GM18499 (cell line): ENCODE measurements around the gene CCSER2.
"Not testable (repeated sequence)": the region's sequence is repeated elsewhere in the genome, so short reads cannot be mapped to it uniquely, and the experiment has no call there.

Source experiments
- ATAC-seq: cut with Tn5 transposase; IDR thresholded peaks from one replicate; pipeline ENCODE4 v1.9.1; 2021; ENCODE audit warnings: moderate number of reproducible peaks; ENCODE audit not compliant: insufficient read depth, unreplicated experiment

CCSER2 gene

GRCh38 chr10:84427903-84428650 is 99.7 kb downstream of the CCSER2 start:
- ATAC-seq: no peak

GRCh38 chr10:84428711-84429110 is 100.3 kb downstream of the CCSER2 start:
- no peak for ATAC-seq

GRCh38 chr10:84429926-84430520 is 101.6 kb downstream of the CCSER2 start:
- ATAC-seq: peak; percentile 97

- no peak for ATAC-seq
Measured at GRCh38 chr10:84432891-84433290, 104.5 kb downstream of the CCSER2 start.

- no peak for ATAC-seq
Measured at GRCh38 chr10:84440781-84441180, 112.4 kb downstream of the CCSER2 start.

- no peak for ATAC-seq
Measured at GRCh38 chr10:84447701-84448400, 119.5 kb downstream of the CCSER2 start.

- ATAC-seq: not testable (repeated sequence)
Measured at GRCh38 chr10:84449351-84449750, 121.0 kb downstream of the CCSER2 start.

GRCh38 chr10:84452003-84452402 is 123.6 kb downstream of the CCSER2 start:
- no peak for ATAC-seq

GRCh38 chr10:84453303-84453702 is 124.9 kb downstream of the CCSER2 start:
- no peak for ATAC-seq

GRCh38 chr10:84456126-84456525 is 127.7 kb downstream of the CCSER2 start:
- ATAC-seq: no peak

GRCh38 chr10:84460520-84460919 is 132.1 kb downstream of the CCSER2 start:
- no peak for ATAC-seq

- ATAC-seq: no peak
Measured at GRCh38 chr10:84469470-84469869, 141.1 kb downstream of the CCSER2 start.

- no peak for ATAC-seq
Measured at GRCh38 chr10:84473136-84473535, 144.7 kb downstream of the CCSER2 start.

GRCh38 chr10:84477398-84478128 is 149.2 kb downstream of the CCSER2 start:
- ATAC-seq: no peak

- no peak for ATAC-seq
Measured at GRCh38 chr10:84478151-84478550, 149.8 kb downstream of the CCSER2 start.

GRCh38 chr10:84478679-84479078 is 150.3 kb downstream of the CCSER2 start:
- ATAC-seq: no peak

GRCh38 chr10:84484541-84484940 is 156.2 kb downstream of the CCSER2 start:
- ATAC-seq: no peak

- no peak for ATAC-seq
Measured at GRCh38 chr10:84493361-84493760, 165.0 kb downstream of the CCSER2 start.

- no peak for ATAC-seq
Measured at GRCh38 chr10:84493951-84494848, 165.8 kb downstream of the CCSER2 start.

GRCh38 chr10:84494849-84495180 is 166.4 kb downstream of the CCSER2 start:
- no peak for ATAC-seq
